ENCODE data around the gene AKT2. TPM values are rescaled to one million over a fixed set of nuclear protein-coding genes. Genes with fewer than 3 reads are reported as not detected.
"Not testable (repeated sequence)": the region's sequence is repeated elsewhere in the genome, so short reads cannot be mapped to it uniquely, and the experiment has no call there.

The AKT2 gene
- 10 to 100 TPM; 91.7 to 97.3 TPM for total RNA-seq
- long read RNA-seq, partial matches to known transcripts: 1 of 3 reads
- long read RNA-seq, other reads (novel, unspliced or antisense): 2 of 3 reads

DNA sequence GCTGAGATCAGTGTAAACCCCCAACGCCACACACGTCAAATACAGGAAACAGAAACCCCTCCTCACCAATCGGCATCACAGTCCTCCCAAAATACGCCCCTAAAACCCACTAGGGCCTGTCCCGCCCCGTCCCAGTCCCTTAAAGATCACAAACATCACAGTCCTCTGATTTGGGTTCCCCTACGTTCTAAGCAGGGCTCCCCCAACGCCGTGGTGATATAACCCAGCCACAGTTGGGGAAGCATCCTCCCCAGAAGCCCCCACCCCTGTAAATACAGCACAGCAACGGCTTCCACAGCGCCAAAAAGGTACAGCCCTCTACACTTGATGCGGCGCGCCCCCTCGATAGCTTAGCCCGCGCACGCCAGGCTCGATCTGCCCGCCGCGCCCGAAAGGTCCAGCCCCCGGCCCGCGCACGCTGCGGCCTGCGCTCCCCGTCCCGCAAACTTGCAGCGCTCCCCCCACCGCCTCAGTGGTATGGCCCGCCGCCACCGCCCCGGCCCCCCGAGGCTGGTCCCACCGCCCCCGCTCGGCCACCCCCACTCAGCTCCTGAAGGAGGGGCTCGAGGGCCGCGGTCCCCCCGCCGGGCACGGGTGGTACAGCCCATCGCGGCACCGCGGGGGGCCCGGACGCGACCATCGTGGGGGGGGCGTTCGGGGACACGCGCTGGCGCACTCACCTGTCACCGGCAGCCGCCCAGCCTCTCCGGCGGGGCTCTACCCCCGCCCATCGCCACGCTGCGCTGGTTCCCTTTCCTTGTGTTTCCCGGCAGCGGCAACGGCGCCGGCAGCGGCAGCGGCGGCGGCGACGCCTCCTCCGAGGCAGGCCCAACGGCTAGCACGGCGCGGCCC, at the start of gene AKT2:
AKT2 (minus strand) TSS at position 845 of the 852 bp plus-strand sequence. CDS start 20,078 bp downstream, outside the sequence.
- intact Hi-C loops (cut with DNase I, micrococcal nuclease): no loop called here
- ATAC-seq: peak; percentile 44
- DNase-seq: peak in 1 of 2 donors; percentile 74

DNA sequence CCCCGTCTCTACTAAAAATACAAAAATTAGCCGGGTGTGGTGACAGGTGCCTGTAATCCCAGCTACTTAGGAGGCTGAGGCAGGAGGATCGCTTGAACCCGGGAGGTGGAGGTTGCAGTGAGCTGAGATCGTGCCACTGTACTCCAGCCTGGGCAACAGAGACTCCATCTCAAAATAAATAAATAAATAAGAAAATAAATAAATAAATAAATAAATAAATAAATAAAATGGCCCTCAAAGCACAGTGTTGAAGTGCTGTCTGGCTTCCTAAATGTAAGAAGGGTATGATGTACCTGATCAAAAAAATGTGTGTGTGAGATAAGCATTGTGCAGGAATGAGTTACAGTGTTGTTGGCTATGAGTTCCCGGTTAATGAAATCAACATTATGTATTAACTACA, 47.9 kb upstream of the AKT2 start:
- ATAC-seq; DNase-seq; intact Hi-C loops (cut with DNase I, micrococcal nuclease): not testable (repeated sequence)

GRCh38 chr19:40332669-40333068, 47.5 kb upstream of the AKT2 start:
- intact Hi-C loops (cut with DNase I, micrococcal nuclease): no loop called here
- ATAC-seq: no peak
- no peak for DNase-seq

GRCh38 chr19:40331052-40331451, 45.9 kb upstream of the AKT2 start:
- intact Hi-C loops (cut with DNase I, micrococcal nuclease): no loop called here
- no peak for DNase-seq
- no peak for ATAC-seq

GRCh38 chr19:40326201-40326600, 41.1 kb upstream of the AKT2 start:
- no peak for ATAC-seq
- intact Hi-C loops (cut with DNase I, micrococcal nuclease): no loop called here
- DNase-seq: no peak

DNA sequence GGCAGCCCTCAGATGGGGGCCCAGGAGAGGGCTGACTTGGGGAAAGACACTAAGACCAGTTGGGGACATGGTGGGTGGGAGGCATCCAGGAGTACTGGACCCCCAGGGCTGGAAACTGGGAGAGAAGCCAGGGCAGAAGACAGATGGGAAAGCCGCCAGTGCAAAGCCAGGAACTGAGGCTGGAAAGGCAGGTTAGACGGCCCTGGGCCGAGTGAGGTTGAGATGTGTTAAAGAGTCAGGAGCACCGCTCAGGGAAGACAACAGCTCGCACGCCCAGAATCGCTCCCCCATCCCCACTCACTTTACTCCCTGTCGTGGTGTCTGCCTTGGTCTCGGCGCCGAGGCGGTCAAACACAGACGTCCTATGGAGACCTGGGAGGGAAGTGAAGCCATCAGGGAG, 38.6 kb upstream of the AKT2 start:
- intact Hi-C loops (cut with DNase I, micrococcal nuclease): no loop called here
- ATAC-seq (no peak), DNase-seq (no peak)

DNA sequence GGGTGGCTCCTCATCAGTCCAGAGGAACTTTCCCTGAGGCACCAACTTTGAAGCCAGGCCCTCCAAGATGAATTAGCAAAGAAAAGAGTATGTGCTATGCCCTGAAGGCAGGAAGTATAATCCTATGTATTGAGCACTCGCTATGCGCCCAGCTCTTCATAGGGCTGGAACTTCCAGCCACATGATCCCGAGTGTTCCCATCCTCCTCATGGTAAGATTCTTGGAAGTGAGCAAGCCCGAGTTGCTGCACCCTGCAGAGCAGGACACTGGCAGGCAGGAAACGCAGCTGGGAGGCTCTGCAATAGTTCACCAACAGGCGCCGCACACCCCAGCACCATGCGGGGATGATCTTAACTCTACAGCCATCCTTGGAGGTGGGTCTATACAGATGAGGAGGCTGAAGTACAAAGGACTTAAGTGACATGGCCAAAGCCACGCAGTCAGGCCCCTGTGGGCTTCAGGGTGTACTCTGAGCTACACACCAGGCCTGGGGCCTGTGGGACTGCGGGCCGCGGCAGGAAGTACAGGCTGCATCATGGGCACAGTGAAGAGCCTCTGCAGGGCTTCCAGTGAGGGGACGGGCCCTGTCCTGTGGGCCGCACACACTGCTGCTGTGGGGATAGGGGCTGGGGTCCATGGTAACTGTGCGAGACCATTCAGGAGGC, 37.9 kb upstream of the AKT2 start:
- intact Hi-C loops (cut with DNase I, micrococcal nuclease): no loop called here
- no peak for DNase-seq
- no peak for ATAC-seq

DNA sequence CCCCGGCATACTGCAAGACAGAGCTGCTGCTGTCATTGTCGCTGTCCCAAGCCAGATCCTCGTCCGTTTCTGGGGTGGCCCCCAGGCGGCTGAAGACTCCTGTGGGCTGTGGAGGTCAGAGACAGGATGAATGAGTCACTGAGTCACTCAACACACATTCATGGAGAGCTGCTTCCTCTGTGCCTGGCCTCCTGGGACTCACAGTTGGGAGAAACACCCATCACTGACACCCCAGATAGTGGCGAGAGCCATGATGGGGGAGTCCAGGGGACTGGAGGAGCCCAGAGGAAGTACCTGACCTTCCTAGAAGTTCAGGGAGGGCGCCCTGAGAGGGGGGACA, 37.1 kb upstream of the AKT2 start:
- intact Hi-C loops (cut with DNase I, micrococcal nuclease): no loop called here
- no peak for DNase-seq
- ATAC-seq: no peak

DNA sequence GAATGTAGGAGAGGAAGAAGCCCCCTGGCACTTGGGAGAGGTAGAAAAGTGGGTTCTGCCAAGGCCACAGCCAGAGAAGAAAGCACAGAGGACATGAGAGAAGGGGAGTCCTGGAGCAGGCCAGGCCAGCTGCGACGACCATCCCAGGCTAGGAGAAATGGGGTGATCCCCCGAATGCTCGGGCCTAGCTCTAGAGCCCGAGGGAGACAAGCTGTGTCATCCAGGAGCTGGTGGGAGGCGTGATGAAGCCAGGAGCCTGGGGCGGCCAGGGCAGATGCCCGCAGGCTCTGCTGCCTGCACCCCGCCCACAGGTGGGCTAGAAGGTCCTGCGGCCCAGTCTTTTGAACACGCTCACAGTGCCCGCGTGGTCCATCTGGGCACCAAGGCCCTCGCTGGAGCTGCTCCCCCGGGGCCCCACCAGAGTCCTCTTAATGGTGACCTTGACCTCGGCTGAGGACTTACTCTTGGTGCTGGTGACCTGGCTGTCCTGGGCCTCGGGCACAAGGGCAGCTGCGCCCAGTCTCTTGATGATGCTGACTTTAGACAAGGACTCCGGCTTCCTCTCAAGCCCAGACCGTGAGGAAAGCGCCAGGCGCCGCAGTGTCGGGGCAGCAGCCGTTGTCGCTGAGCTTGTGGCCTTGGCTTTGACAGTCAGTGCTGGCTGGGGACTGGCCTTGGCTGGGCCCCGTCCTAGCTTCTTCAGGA, 36.6 kb upstream of the AKT2 start:
- intact Hi-C loops (cut with DNase I, micrococcal nuclease): no loop called here
- ATAC-seq (no peak), DNase-seq (no peak)

GRCh38 chr19:40321076-40321475, 35.9 kb upstream of the AKT2 start:
- no peak for DNase-seq
- intact Hi-C loops (cut with DNase I, micrococcal nuclease): no loop called here
- ATAC-seq: no peak

- no peak for DNase-seq
- intact Hi-C loops (cut with DNase I, micrococcal nuclease): no loop called here
- ATAC-seq: no peak
Observed at GRCh38 chr19:40320558-40320935, 35.4 kb upstream of the AKT2 start.

DNA sequence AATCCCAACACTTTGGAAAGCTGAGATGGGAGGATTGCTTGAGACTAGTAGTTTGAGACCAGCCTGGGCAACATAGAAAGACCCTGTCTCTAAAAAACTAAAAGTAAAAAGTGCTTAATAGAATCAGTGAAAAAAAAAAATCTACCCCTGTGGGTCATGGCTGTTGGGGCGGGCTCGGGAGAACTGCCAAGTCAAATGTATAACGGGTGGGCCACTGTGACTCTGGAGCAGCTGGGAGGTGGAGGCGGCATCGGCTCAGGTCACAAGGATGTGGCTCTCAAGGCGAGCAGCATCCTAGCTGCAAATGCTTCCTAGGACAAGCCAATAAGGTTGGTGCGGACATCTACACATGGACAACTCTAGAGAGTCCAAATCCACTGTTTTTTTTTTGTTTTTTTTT, 32.2 kb upstream of the AKT2 start:
- no peak for ATAC-seq
- intact Hi-C loops (cut with DNase I, micrococcal nuclease): no loop called here
- DNase-seq: no peak

GRCh38 chr19:40315812-40316470, 30.8 kb upstream of the AKT2 start:
- intact Hi-C loops (cut with DNase I, micrococcal nuclease): no loop called here
- ATAC-seq (no peak), DNase-seq (no peak)

- ATAC-seq (no peak), DNase-seq (no peak)
- intact Hi-C loops (cut with DNase I, micrococcal nuclease): no loop called here
Observed at GRCh38 chr19:40314656-40315055, 29.5 kb upstream of the AKT2 start.

- ATAC-seq (no peak), DNase-seq (no peak)
- intact Hi-C loops (cut with DNase I, micrococcal nuclease): no loop called here
Observed at GRCh38 chr19:40313229-40313983, 28.3 kb upstream of the AKT2 start.

DNA sequence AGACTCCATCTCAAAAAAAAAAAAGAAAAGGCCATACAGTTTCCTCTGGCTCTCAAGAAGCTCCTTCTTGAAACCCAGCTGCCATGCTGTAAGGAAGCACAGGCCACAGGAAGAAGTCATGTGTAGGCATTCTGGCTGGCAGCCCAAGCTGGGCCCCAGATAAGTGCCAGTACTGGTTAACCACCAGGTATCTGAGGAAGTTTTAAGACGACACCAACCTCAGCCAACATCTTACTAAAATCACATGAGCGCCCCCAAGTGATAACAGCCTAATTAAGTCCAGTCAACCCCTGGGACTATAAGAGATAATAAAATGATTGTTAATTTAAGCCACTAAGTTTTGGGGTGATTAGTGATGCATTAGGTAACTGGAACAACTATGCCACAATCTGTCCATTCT, 27.4 kb upstream of the AKT2 start:
- intact Hi-C loops (cut with DNase I, micrococcal nuclease): no loop called here
- ATAC-seq (no peak), DNase-seq (no peak)

GRCh38 chr19:40309666-40310065, 24.5 kb upstream of the AKT2 start:
- DNase-seq (no peak), ATAC-seq (no peak)
- intact Hi-C loops (cut with DNase I, micrococcal nuclease): loop anchor here in 1 of 2 donors (10.0 kb wide), 1 partner anchor 155 kb away; the partner anchor contains the start of genes BLVRB and SPTBN4

GRCh38 chr19:40305403-40305802, 20.3 kb upstream of the AKT2 start:
- intact Hi-C loops (cut with DNase I, micrococcal nuclease): loop anchor here in 1 of 2 donors (10.0 kb wide), 1 partner anchor 159 kb away; the partner anchor contains the start of genes BLVRB and SPTBN4
- ATAC-seq: peak; percentile 75
- peak; percentile 74 to 79 for DNase-seq
